Vagina (tissue), 2 donors: ENCODE results near the gene STIM1. TPM values are rescaled to one million over a fixed set of nuclear protein-coding genes. Genes with fewer than 3 reads are reported as not detected.

Experiments used
- DNase-seq, 2 donors: peaks; one replicate each; pipeline ENCODE4 v3.0.0-alpha.2; 2017; ENCODE audit errors: extremely low spot score in 2 of 2
- H3K27ac ChIP-seq: fragments of 200-600 bp; sonication (generic); one replicate; pipeline ENCODE4 v1.5.1; 2019
- H3K27me3 ChIP-seq: fragments of 200-600 bp; sonication (generic); one replicate; pipeline ENCODE4 v1.5.1; 2019
- H3K36me3 ChIP-seq, 2 donors: fragments of 200-600 bp; sonication (generic); one replicate each; pipeline ENCODE4 v1.5.1; 2017 to 2019
- H3K4me1 ChIP-seq: fragments of 200-600 bp; sonication (generic); one replicate; pipeline ENCODE4 v1.5.1; 2019
- H3K4me3 ChIP-seq, 2 donors: fragments of 200-600 bp; sonication (generic); 1 replicate in 1 of 2; 2 replicates in 1 of 2; pipeline ENCODE4 v1.5.1; 2016 to 2019
- H3K9me3 ChIP-seq: fragments of 200-600 bp; sonication (generic); one replicate; pipeline ENCODE4 v1.5.1; 2019
- CTCF ChIP-seq, 3 experiments: fragments of 450-650 bp in 2 of 3; fragments of 200-600 bp in 1 of 3; sonication (generic) in 1 of 3; IDR thresholded peaks; one replicate each; pipeline ENCODE4 v1.5.1; 2017 to 2019; ENCODE audit warnings: antibody characterized with exemption in 3 of 3, mild to moderate bottlenecking in 2 of 3, moderate library complexity in 2 of 3
- POLR2A ChIP-seq, 2 donors: fragments of 450-650 bp; IDR thresholded peaks; one replicate each; pipeline ENCODE4 v1.6.1; 2017; ENCODE audit warnings: antibody characterized with exemption in 2 of 2, mild to moderate bottlenecking in 2 of 2, moderate library complexity in 2 of 2
- POLR2AphosphoS5 ChIP-seq, 2 donors: sonication (generic); formaldehyde crosslinking; IDR thresholded peaks; one replicate each; pipeline ENCODE4 v1.9.0; 2017; ENCODE audit warnings: antibody characterized with exemption in 2 of 2, mild to moderate bottlenecking in 2 of 2, low read depth in 1 of 2; ENCODE audit not compliant: insufficient read depth in 1 of 2
- intact Hi-C: fragments of 100-400 bp; cut with DNase I; formaldehyde crosslinking; loops from one replicate; pipeline ENCODE4 v1.15.1; 2023
- total RNA-seq: library from RNA; depleted of rRNA; stranded (reverse); fragments of >200 nt; gene quantifications from one replicate; pipeline ENCODE4 v1.2.3, GENCODE V29; 2016

STIM1 gene
- total RNA-seq, 1 donor from 2014 or later = 68.8 TPM

GRCh38 chr11:3843326-3843725 is 12.1 kb upstream of the STIM1 start:
- intact Hi-C loops = no loop called here
- no peaks in the 10 kb centered on the region for H3K36me3 ChIP-seq
- no peak for DNase-seq

GRCh38 chr11:3845246-3845645 is 10.2 kb upstream of the STIM1 start:
- Histone ChIP-seq H3K27ac (no peak overlapping the region), H3K4me3 (no peak overlapping the region), H3K27me3 (no peaks in the 10 kb centered on the region), H3K4me1 (peaks cover 4% of the 10 kb centered on the region), H3K36me3 (no peaks in the 10 kb centered on the region), H3K9me3 (no peaks in the 10 kb centered on the region)
- DNase-seq = no peak
- TF ChIP-seq POLR2AphosphoS5 (IDR thresholded peaks at IDR 0.05; ENCODE audit: insufficient read depth in 1 of 2, low read depth in 1 of 2) (no peak), POLR2A (IDR thresholded peaks at IDR 0.05) (no peak), CTCF (IDR thresholded peaks at IDR 0.05) (no peak)
- intact Hi-C loops = no loop called here

More at GRCh38 chr11:3843326-3843725, 12.1 kb upstream of the STIM1 start:
- TF ChIP-seq CTCF (IDR thresholded peaks at IDR 0.05) (no peak), POLR2AphosphoS5 (IDR thresholded peaks at IDR 0.05; ENCODE audit: insufficient read depth in 1 of 2, low read depth in 1 of 2) (no peak), POLR2A (IDR thresholded peaks at IDR 0.05) (no peak)
- Histone ChIP-seq H3K27me3 (no peaks in the 10 kb centered on the region), H3K4me1 (peaks cover 19% of the 10 kb centered on the region), H3K9me3 (no peaks in the 10 kb centered on the region), H3K27ac (no peak overlapping the region), H3K4me3 (no peak overlapping the region)

GRCh38 chr11:3845670-3846069 is 9.8 kb upstream of the STIM1 start:
- H3K9me3 ChIP-seq = no peaks in the 10 kb centered on the region
- intact Hi-C loops = no loop called here
- H3K4me3 ChIP-seq = no peak overlapping the region
- H3K4me1 ChIP-seq = peaks cover 4% of the 10 kb centered on the region
- H3K27me3 ChIP-seq = no peaks in the 10 kb centered on the region
- H3K27ac ChIP-seq = no peak overlapping the region
- H3K36me3 ChIP-seq = no peaks in the 10 kb centered on the region
- TF ChIP-seq POLR2AphosphoS5 (IDR thresholded peaks at IDR 0.05; ENCODE audit: insufficient read depth in 1 of 2, low read depth in 1 of 2) (no peak), CTCF (IDR thresholded peaks at IDR 0.05) (no peak), POLR2A (IDR thresholded peaks at IDR 0.05) (no peak)
- DNase-seq = no peak

DNA sequence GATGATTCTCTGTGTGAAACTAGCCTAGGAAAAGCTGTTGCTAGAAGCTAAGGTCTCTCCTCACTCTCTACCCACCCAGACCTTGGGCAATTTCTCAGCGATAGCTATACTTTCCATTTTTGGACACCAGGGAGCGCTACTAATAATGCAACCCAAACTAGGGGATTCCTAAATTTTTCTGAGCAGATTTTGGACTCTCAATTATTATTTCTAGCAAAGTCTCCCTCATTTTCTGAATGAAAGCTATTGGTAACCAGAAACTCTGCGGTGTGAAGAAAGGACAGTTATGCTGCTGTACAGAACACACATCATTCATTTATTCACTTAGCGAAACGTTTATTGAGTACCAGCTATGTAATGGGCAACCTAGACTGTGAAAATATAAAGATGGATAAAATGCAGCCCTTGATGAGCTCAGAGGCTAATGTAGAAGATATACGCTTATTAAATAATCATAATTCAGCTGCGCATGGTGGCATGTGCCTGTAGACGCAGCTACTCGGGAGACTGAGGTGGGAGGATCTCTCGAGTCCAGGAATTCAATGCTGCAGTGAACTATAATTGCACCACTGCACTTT is 6.1 kb upstream of the STIM1 start:
- H3K9me3 ChIP-seq = no peaks in the 10 kb centered on the region
- H3K4me1 ChIP-seq = peaks cover 14% of the 10 kb centered on the region
- peak; percentile 26 to 64 (median 61) for TF ChIP-seq CTCF (IDR thresholded peaks at IDR 0.05)
- no peak for TF ChIP-seq POLR2AphosphoS5 (IDR thresholded peaks at IDR 0.05; ENCODE audit: insufficient read depth in 1 of 2, low read depth in 1 of 2)
- intact Hi-C loops = loop anchor here (2.0 kb wide), 1 partner anchor 223 kb away; no protein-coding TSS in a partner anchor
- DNase-seq = no peak
- no peaks in the 10 kb centered on the region for H3K27me3 ChIP-seq
- no peak overlapping the region for H3K27ac ChIP-seq
- no peaks in the 10 kb centered on the region for H3K36me3 ChIP-seq
- no peak overlapping the region for H3K4me3 ChIP-seq

DNA sequence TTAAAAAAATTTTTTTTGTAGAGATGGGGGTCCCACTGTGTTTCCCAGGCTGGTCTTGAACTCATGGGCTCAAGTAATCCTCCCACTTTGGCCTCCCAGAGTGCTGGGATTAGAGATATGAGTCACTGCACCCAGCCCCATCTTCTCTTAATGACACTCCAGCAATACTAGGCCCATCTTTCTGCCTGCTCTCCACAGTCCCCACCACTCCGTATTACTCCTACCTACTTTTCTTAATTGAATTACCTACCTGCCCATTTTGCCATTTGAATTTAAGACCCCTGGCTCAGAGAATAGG is 2.0 kb upstream of the STIM1 start:
- intact Hi-C loops = loop anchor here (10.0 kb wide), 1 partner anchor 91 kb away; no protein-coding TSS in a partner anchor
- DNase-seq = no peak
- TF ChIP-seq CTCF (IDR thresholded peaks at IDR 0.05) (no peak), POLR2A (IDR thresholded peaks at IDR 0.05) (no peak), POLR2AphosphoS5 (IDR thresholded peaks at IDR 0.05; ENCODE audit: insufficient read depth in 1 of 2, low read depth in 1 of 2) (no peak)
- no peaks in the 10 kb centered on the region for H3K27me3 ChIP-seq
- peak overlapping the region; percentile 99 for H3K27ac ChIP-seq
- no peak overlapping the region for H3K4me3 ChIP-seq
- H3K36me3 ChIP-seq = no peaks in the 10 kb centered on the region
- H3K4me1 ChIP-seq = peaks cover 46% of the 10 kb centered on the region
- no peaks in the 10 kb centered on the region for H3K9me3 ChIP-seq
